PC-9 (cell line): ENCODE data around the gene SHROOM3.

Experiments used
- CTCF ChIP-seq: fragments of 200-600 bp; sonication (generic); conservative IDR thresholded peaks from 2 replicates; pipeline ENCODE4 v1.6.1; 2017; ENCODE audit warnings: mixed run types, antibody characterized with exemption, mild to moderate bottlenecking, moderate library complexity
- EZH2 ChIP-seq: fragments of 200-600 bp; sonication (generic); IDR thresholded peaks from 2 replicates; pipeline ENCODE4 v1.8.0; 2017; ENCODE audit warnings: antibody characterized with exemption, low read depth

DNA sequence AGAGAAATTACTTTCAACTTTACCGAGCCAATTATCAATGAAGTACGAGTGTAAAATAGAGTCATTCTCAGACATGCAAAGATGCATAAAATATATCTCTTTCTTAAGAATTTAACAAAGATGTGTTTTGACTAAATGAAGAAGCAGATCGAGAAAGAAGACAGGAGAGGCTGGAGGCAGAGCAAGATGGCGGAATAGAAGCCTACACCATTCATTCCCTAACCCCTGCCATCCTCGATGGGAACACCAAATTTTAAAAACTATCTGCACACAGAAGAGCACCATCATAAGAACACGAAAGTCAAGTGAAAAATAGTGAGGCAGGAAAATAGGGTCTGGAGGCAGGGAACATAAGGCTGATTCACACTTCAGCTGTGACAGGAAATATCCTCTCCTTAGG lies 49.1 kb upstream of the SHROOM3 start:
- TF ChIP-seq EZH2 (no peak), CTCF (no peak)
